GM23338 (cell line): ENCODE data around the gene ATP12A. TPM values are rescaled to one million over a fixed set of nuclear protein-coding genes. Genes with fewer than 3 reads are reported as not detected.

ENCODE experiments used
- ATAC-seq: fragments of 200-7000 bp; cut with Tn5 transposase; 3 replicates; pipeline ENCODE4 v1.9.1; 2020
- DNase-seq: peaks from one replicate; pipeline ENCODE4 v3.0.0-alpha.2; 2015; ENCODE audit warnings: low spot score
- H2AFZ ChIP-seq: fragments of 200-600 bp; sonication (generic); 2 replicates; pipeline ENCODE4 v1.8.0; 2016; ENCODE audit warnings: antibody characterized with exemption, mild to moderate bottlenecking, moderate library complexity
- H3F3A ChIP-seq: fragments of 200-600 bp; sonication (generic); replicated peaks from 2 replicates; pipeline ENCODE4 v1.8.0; 2017; ENCODE audit warnings: antibody characterized with exemption, mixed run types, low read depth
- H3K27ac ChIP-seq: fragments of 200-600 bp; sonication (generic); 2 replicates; pipeline ENCODE4 v1.6.1; 2016; ENCODE audit warnings: low read depth
- H3K27me3 ChIP-seq: fragments of 200-600 bp; sonication (generic); 2 replicates; pipeline ENCODE4 v1.8.0; 2016; ENCODE audit warnings: mild to moderate bottlenecking, mixed run types, moderate library complexity; ENCODE audit not compliant: insufficient read depth
- H3K36me3 ChIP-seq: fragments of 200-600 bp; sonication (generic); 2 replicates; pipeline ENCODE4 v1.8.0; 2016; ENCODE audit warnings: mild to moderate bottlenecking; ENCODE audit not compliant: insufficient read depth
- H3K4me1 ChIP-seq: fragments of 200-600 bp; sonication (generic); 2 replicates; pipeline ENCODE4 v1.8.0; 2016; ENCODE audit warnings: mild to moderate bottlenecking, moderate library complexity; ENCODE audit not compliant: insufficient read depth
- H3K4me2 ChIP-seq: fragments of 200-600 bp; sonication (generic); 2 replicates; pipeline ENCODE4 v1.7.1; 2017; ENCODE audit warnings: mixed run types
- H3K4me3 ChIP-seq: fragments of 200-600 bp; sonication (generic); 2 replicates; pipeline ENCODE4 v1.6.1; 2016; ENCODE audit warnings: mixed run types
- H3K79me2 ChIP-seq: fragments of 200-600 bp; sonication (generic); replicated peaks from 2 replicates; pipeline ENCODE4 v1.8.0; 2017; ENCODE audit warnings: mild to moderate bottlenecking; ENCODE audit not compliant: insufficient read depth
- H3K9me2 ChIP-seq: fragments of 200-600 bp; sonication (generic); 2 replicates; pipeline ENCODE4 v1.8.0; 2017; ENCODE audit not compliant: insufficient read depth
- H4K20me1 ChIP-seq: fragments of 200-600 bp; sonication (generic); replicated peaks from 2 replicates; pipeline ENCODE4 v1.8.0; 2017; ENCODE audit warnings: mild to moderate bottlenecking; ENCODE audit not compliant: insufficient read depth
- H3K27ac Mint-ChIP-seq: 2 replicates; pipeline ENCODE4 v1.8.0; 2020; ENCODE audit warnings: inconsistent platforms, mild to moderate bottlenecking, moderate library complexity, mixed read lengths
- H3K27me3 Mint-ChIP-seq: 3 replicates; pipeline ENCODE4 v1.8.0; 2022; ENCODE audit warnings: low read depth, mild to moderate bottlenecking, moderate library complexity, mixed read lengths, inconsistent platforms; ENCODE audit not compliant: insufficient read depth, poor library complexity
- H3K36me3 Mint-ChIP-seq: 3 replicates; pipeline ENCODE4 v1.8.0; 2021; ENCODE audit warnings: low read depth, mild to moderate bottlenecking, inconsistent platforms, moderate library complexity, mixed read lengths
- H3K4me1 Mint-ChIP-seq: 3 replicates; pipeline ENCODE4 v1.8.0; 2020; ENCODE audit warnings: mild to moderate bottlenecking, inconsistent platforms, mixed read lengths
- H3K4me3 Mint-ChIP-seq: 3 replicates; pipeline ENCODE4 v1.8.0; 2021; ENCODE audit warnings: moderate library complexity, mild to moderate bottlenecking, inconsistent platforms, mixed read lengths
- H3K9me3 Mint-ChIP-seq: 3 replicates; pipeline ENCODE4 v1.8.0; 2020; ENCODE audit warnings: moderate library complexity, mild to moderate bottlenecking, inconsistent platforms, mixed read lengths
- CREB1 ChIP-seq: fragments of 250-450 bp; sonication (Bioruptor Pico); IDR thresholded peaks from 2 replicates; pipeline ENCODE4 v1.5.0; 2020; ENCODE audit warnings: low read depth, mild to moderate bottlenecking, moderate library complexity
- EZH2 ChIP-seq: fragments of 200-600 bp; sonication (generic); IDR thresholded peaks from one replicate; pipeline ENCODE4 v1.8.0; 2017; ENCODE audit warnings: antibody characterized with exemption, mild to moderate bottlenecking, low read depth; ENCODE audit not compliant: unreplicated experiment
- EZH2phosphoT487 ChIP-seq: fragments of 200-600 bp; sonication (generic); IDR thresholded peaks from one replicate; pipeline ENCODE4 v1.8.1; 2018; ENCODE audit warnings: antibody characterized with exemption; ENCODE audit not compliant: unreplicated experiment
- JUNB ChIP-seq: IDR thresholded peaks from one replicate; pipeline ENCODE4 v1.6.1; 2016; ENCODE audit warnings: antibody characterized with exemption; ENCODE audit not compliant: unreplicated experiment
- NANOG ChIP-seq: IDR thresholded peaks from 2 replicates; pipeline ENCODE4 v1.6.1; 2016; ENCODE audit warnings: antibody characterized with exemption, borderline replicate concordance
- POLR2AphosphoS5 ChIP-seq: IDR thresholded peaks from 2 replicates; pipeline ENCODE4 v1.6.1; 2016; ENCODE audit warnings: antibody characterized with exemption, low read depth
- STAT1 ChIP-seq: IDR thresholded peaks from one replicate; pipeline ENCODE4 v1.6.1; 2016; ENCODE audit warnings: antibody characterized with exemption; ENCODE audit not compliant: unreplicated experiment
- ZNF114 ChIP-seq: fragments of 250-450 bp; sonication (Bioruptor Pico); IDR thresholded peaks from 2 replicates; pipeline ENCODE4 v1.5.0; 2020; ENCODE audit warnings: mild to moderate bottlenecking, moderate library complexity
- ZNF331 ChIP-seq: fragments of 250-450 bp; sonication (Bioruptor Pico); IDR thresholded peaks from 2 replicates; pipeline ENCODE4 v1.5.0; 2020; ENCODE audit warnings: low read depth, mild to moderate bottlenecking, moderate library complexity
- long read RNA-seq: library from polyadenylated mRNA; unstranded; transcript quantifications from one replicate; pipeline ENCODE4 v2.0.0, GENCODE V29; 2020; ENCODE audit not compliant: unreplicated experiment
- polyA plus RNA-seq: library from polyadenylated mRNA; unstranded; fragments of >200 nt; fragmentation: Nextera tagmentation; extraction: Ambion mirVana; gene quantifications from 2 replicates; pipeline ENCODE4 v1.2.1, GENCODE V29; 2016
- total RNA-seq: library from RNA; depleted of rRNA; stranded (reverse); fragments of >200 nt; shearing (Covaris generic); gene quantifications from 2 replicates; pipeline ENCODE4 v1.2.3, GENCODE V29; 2014; rRNA removed
- TF ChIP-seq, protein P1 (sequence below): IDR thresholded peaks from one replicate; pipeline ENCODE4 v1.6.1; 2018; ENCODE audit warnings: antibody characterized with exemption; ENCODE audit not compliant: unreplicated experiment
- TF ChIP-seq, protein P2 (sequence below): IDR thresholded peaks from 2 replicates; pipeline ENCODE4 v1.6.1; 2016; ENCODE audit warnings: antibody characterized with exemption
- TF ChIP-seq, protein P3 (sequence below): fragments of 250-450 bp; sonication (Bioruptor Pico); IDR thresholded peaks from 2 replicates; pipeline ENCODE4 v1.5.0; 2020; ENCODE audit warnings: mild to moderate bottlenecking, moderate library complexity
- TF ChIP-seq, protein P4 (sequence below), 2 experiments: fragments of 200-600 bp in 1 of 2; sonication (generic) in 1 of 2; conservative IDR thresholded peaks; 2 replicates each; pipeline versions ENCODE4 v1.5.1 to v1.6.1; 2016 to 2017; ENCODE audit warnings: antibody characterized with exemption in 2 of 2, low read depth in 2 of 2, mild to moderate bottlenecking in 2 of 2, moderate library complexity in 1 of 2

ATP12A gene
- total RNA-seq (0.78 and 1.0 TPM in 2 replicates), polyA plus RNA-seq (0.19 and 0.40 TPM in 2 replicates)
- long read RNA-seq, partial matches to known transcripts, result 1 of 1 reads
- long read RNA-seq, other reads (novel, unspliced or antisense), result 0 of 1 reads

DNA sequence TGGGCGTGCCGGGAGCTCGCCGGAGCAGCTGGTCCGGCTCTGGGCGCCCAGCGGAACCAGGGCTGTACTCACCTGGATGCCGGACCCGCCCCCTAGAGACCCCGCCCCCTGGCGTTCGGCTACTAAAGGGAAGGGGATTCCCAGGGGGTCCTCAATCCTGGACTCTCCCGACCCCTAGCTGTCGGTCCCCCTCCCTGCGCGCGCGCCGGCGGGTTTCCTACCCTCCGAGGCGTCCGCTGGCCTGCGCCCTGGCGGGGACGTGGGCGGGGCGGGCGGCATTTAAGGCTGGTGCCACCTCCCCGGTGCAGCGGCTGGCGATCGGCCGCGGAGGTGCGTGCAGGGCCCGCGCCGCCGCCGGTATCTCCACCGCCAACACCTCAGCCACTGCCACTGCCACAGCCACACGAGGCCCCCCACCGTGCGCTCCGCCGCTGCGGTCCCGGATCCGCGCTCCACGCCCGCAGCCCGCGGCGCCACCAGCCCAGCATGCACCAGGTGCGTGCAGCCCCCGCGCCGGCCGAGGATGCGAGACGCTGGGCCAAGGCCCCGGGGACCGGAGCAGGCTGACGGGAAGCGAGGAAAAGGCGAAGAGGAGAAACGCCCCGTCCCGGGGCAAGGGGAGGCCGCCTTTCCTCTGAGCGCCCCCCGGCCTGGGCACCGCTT is at the start of gene ATP12A:
Gene ATP12A (plus strand): TSS at position 151 of the 663 bp plus-strand sequence. CDS start 336 bp downstream, at position 487.
- no peaks in the 10 kb centered on the region; the same call in 2 of the 3 replicates for H3K9me3 Mint-ChIP-seq
- H3K36me3 Mint-ChIP-seq, result no peaks in the 10 kb centered on the region
- peak within 1 kb of the TSS; percentile 64 for H3K4me3 Mint-ChIP-seq
- Histone ChIP-seq H3K36me3 (no peaks in the 10 kb centered on the region), H3K4me3 (peak within 1 kb of the TSS; percentile 79), H3K79me2 (no peaks in the 10 kb centered on the region), H3K9me2 (no peaks in the 10 kb centered on the region), H3K4me2 (peak within 1 kb of the TSS; percentile 94), H4K20me1 (no peaks in the 10 kb centered on the region; the same call in 1 of the 2 replicates), H3F3A (no peaks in the 10 kb centered on the region), H2AFZ (peak within 1 kb of the TSS; percentile 95), H3K27me3 (peaks cover 35% of the 10 kb centered on the region), H3K27ac (no peak within 1 kb of the TSS), H3K4me1 (peaks cover 25% of the 10 kb centered on the region)
- peaks cover 23% of the 10 kb centered on the region for H3K27me3 Mint-ChIP-seq
- peaks cover 41% of the 10 kb centered on the region for H3K4me1 Mint-ChIP-seq
- peak; percentile 75 for ATAC-seq
- TF ChIP-seq JUNB (no peak), EZH2 (no peak), EZH2phosphoT487 (no peak), ZNF114 (no peak), ZNF331 (CRISPR knock-in tag) (no peak), POLR2AphosphoS5 (0 out of 2 replicates have a peak, but pooled peaks have one; percentile 31), NANOG (no peak), CREB1 (CRISPR knock-in tag) (no peak), STAT1 (no peak)
- TF ChIP-seq, protein P1, sequence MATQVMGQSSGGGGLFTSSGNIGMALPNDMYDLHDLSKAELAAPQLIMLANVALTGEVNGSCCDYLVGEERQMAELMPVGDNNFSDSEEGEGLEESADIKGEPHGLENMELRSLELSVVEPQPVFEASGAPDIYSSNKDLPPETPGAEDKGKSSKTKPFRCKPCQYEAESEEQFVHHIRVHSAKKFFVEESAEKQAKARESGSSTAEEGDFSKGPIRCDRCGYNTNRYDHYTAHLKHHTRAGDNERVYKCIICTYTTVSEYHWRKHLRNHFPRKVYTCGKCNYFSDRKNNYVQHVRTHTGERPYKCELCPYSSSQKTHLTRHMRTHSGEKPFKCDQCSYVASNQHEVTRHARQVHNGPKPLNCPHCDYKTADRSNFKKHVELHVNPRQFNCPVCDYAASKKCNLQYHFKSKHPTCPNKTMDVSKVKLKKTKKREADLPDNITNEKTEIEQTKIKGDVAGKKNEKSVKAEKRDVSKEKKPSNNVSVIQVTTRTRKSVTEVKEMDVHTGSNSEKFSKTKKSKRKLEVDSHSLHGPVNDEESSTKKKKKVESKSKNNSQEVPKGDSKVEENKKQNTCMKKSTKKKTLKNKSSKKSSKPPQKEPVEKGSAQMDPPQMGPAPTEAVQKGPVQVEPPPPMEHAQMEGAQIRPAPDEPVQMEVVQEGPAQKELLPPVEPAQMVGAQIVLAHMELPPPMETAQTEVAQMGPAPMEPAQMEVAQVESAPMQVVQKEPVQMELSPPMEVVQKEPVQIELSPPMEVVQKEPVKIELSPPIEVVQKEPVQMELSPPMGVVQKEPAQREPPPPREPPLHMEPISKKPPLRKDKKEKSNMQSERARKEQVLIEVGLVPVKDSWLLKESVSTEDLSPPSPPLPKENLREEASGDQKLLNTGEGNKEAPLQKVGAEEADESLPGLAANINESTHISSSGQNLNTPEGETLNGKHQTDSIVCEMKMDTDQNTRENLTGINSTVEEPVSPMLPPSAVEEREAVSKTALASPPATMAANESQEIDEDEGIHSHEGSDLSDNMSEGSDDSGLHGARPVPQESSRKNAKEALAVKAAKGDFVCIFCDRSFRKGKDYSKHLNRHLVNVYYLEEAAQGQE, result no peak
- TF ChIP-seq, protein P2, sequence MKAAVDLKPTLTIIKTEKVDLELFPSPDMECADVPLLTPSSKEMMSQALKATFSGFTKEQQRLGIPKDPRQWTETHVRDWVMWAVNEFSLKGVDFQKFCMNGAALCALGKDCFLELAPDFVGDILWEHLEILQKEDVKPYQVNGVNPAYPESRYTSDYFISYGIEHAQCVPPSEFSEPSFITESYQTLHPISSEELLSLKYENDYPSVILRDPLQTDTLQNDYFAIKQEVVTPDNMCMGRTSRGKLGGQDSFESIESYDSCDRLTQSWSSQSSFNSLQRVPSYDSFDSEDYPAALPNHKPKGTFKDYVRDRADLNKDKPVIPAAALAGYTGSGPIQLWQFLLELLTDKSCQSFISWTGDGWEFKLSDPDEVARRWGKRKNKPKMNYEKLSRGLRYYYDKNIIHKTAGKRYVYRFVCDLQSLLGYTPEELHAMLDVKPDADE, result no peak
- TF ChIP-seq, protein P3, sequence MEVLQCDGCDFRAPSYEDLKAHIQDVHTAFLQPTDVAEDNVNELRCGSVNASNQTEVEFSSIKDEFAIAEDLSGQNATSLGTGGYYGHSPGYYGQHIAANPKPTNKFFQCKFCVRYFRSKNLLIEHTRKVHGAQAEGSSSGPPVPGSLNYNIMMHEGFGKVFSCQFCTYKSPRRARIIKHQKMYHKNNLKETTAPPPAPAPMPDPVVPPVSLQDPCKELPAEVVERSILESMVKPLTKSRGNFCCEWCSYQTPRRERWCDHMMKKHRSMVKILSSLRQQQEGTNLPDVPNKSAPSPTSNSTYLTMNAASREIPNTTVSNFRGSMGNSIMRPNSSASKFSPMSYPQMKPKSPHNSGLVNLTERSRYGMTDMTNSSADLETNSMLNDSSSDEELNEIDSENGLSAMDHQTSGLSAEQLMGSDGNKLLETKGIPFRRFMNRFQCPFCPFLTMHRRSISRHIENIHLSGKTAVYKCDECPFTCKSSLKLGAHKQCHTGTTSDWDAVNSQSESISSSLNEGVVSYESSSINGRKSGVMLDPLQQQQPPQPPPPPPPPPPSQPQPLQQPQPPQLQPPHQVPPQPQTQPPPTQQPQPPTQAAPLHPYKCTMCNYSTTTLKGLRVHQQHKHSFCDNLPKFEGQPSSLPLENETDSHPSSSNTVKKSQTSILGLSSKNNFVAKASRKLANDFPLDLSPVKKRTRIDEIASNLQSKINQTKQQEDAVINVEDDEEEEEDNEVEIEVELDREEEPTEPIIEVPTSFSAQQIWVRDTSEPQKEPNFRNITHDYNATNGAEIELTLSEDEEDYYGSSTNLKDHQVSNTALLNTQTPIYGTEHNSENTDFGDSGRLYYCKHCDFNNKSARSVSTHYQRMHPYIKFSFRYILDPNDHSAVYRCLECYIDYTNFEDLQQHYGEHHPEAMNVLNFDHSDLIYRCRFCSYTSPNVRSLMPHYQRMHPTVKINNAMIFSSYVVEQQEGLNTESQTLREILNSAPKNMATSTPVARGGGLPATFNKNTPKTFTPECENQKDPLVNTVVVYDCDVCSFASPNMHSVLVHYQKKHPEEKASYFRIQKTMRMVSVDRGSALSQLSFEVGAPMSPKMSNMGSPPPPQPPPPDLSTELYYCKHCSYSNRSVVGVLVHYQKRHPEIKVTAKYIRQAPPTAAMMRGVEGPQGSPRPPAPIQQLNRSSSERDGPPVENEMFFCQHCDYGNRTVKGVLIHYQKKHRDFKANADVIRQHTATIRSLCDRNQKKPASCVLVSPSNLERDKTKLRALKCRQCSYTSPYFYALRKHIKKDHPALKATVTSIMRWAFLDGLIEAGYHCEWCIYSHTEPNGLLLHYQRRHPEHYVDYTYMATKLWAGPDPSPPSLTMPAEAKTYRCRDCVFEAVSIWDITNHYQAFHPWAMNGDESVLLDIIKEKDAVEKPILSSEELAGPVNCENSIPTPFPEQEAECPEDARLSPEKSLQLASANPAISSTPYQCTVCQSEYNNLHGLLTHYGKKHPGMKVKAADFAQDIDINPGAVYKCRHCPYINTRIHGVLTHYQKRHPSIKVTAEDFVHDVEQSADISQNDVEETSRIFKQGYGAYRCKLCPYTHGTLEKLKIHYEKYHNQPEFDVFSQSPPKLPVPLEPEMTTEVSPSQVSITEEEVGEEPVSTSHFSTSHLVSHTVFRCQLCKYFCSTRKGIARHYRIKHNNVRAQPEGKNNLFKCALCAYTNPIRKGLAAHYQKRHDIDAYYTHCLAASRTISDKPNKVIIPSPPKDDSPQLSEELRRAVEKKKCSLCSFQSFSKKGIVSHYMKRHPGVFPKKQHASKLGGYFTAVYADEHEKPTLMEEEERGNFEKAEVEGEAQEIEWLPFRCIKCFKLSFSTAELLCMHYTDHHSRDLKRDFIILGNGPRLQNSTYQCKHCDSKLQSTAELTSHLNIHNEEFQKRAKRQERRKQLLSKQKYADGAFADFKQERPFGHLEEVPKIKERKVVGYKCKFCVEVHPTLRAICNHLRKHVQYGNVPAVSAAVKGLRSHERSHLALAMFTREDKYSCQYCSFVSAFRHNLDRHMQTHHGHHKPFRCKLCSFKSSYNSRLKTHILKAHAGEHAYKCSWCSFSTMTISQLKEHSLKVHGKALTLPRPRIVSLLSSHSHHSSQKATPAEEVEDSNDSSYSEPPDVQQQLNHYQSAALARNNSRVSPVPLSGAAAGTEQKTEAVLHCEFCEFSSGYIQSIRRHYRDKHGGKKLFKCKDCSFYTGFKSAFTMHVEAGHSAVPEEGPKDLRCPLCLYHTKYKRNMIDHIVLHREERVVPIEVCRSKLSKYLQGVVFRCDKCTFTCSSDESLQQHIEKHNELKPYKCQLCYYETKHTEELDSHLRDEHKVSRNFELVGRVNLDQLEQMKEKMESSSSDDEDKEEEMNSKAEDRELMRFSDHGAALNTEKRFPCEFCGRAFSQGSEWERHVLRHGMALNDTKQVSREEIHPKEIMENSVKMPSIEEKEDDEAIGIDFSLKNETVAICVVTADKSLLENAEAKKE, result no peak
- TF ChIP-seq, protein P4, sequence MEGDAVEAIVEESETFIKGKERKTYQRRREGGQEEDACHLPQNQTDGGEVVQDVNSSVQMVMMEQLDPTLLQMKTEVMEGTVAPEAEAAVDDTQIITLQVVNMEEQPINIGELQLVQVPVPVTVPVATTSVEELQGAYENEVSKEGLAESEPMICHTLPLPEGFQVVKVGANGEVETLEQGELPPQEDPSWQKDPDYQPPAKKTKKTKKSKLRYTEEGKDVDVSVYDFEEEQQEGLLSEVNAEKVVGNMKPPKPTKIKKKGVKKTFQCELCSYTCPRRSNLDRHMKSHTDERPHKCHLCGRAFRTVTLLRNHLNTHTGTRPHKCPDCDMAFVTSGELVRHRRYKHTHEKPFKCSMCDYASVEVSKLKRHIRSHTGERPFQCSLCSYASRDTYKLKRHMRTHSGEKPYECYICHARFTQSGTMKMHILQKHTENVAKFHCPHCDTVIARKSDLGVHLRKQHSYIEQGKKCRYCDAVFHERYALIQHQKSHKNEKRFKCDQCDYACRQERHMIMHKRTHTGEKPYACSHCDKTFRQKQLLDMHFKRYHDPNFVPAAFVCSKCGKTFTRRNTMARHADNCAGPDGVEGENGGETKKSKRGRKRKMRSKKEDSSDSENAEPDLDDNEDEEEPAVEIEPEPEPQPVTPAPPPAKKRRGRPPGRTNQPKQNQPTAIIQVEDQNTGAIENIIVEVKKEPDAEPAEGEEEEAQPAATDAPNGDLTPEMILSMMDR (conservative IDR thresholded peaks at IDR 0.05; ENCODE audit: low read depth in 2 of 2), result peak in 1 of 2 experiments; percentile 44; a peak in 2 of 4 replicates
- H3K27ac Mint-ChIP-seq, result no peak within 1 kb of the TSS
- DNase-seq, result peak; percentile 92
